Heart left ventricle (tissue), 13 donors: Measurements from ENCODE around the gene B3GAT1.

Experiments used
- CTCF ChIP-seq, 12 donors: fragments of 200-600 bp; sonication (generic) in 4 of 12; IDR thresholded peaks; one replicate each; pipeline versions ENCODE4 v1.5.0 to v1.8.0; 2018 to 2022; ENCODE audit warnings: antibody characterized with exemption in 12 of 12, mild to moderate bottlenecking in 5 of 12
- POLR2A ChIP-seq, 2 donors: fragments of 450-650 bp; IDR thresholded peaks; one replicate each; pipeline ENCODE4 v1.6.1; 2017; ENCODE audit warnings: antibody characterized with exemption in 2 of 2, mild to moderate bottlenecking in 2 of 2, moderate library complexity in 2 of 2
- donor health status: ischemic (EF 13 %, LVEDD 7.1; RV severe dilation, severe dysfunction).
- donor health status: DM: no; HTN: yes; CAD: no.
- donor health status: DM: no; HTN: no; CAD: no.
- donor health status: ischemic (EF 25% LVEDD 6.9; RV normal size, moderate dysfunction).
- donor health status: ischemic (EF 25% LVEDD 5.7; RV mildly dilated, moderate dysfunction).
- donor health status: ischemic (EF 35%, LVEDD 5.7; RV mildly dilated, moderate dysfunction).
- donor health status: nonischemic (EF 11% LVEDD 7.7; RV severe dilation, severe dysfunction).
- donor health status: DM: yes; HTN: yes; CAD: no.
- donor health status: PGD.
- donor health status: ischemic (EF 29% LVEDD 5.4; RV normal size, mild dysfunction).
- donor health status: nonischemic (EF 23%, LVEDD 6.1; RV moderate dilation, normal function).

GRCh38 chr11:134330611-134331353 is 81.3 kb downstream of the B3GAT1 start:
- TF ChIP-seq CTCF (IDR thresholded peaks at IDR 0.05), result no peak
- TF ChIP-seq POLR2A (IDR thresholded peaks at IDR 0.05), result no peak
